H1 (cell line): ENCODE results near the gene RPS6KC1. TPM values are rescaled to one million over a fixed set of nuclear protein-coding genes. Genes with fewer than 3 reads are reported as not detected.

ENCODE experiments used
- CTCF ChIA-PET: fragments of 300-600 bp; sonication (Branson Sonifier 250); formaldehyde crosslinking; loops from one replicate; lab custom pipeline; 2021; ENCODE audit not compliant: partially characterized antibody; lab: Charles Lee
- POLR2A ChIA-PET: fragments of 300-600 bp; sonication (Branson Sonifier 250); formaldehyde crosslinking; loops from one replicate; lab custom pipeline; 2021; ENCODE audit warnings: inconsistent platforms; ENCODE audit not compliant: partially characterized antibody; lab: Charles Lee
- DNase-seq, 2 experiments: peaks; one replicate each; pipeline versions ENCODE4 v3.0.0 to v3.0.0-alpha.2; 2010 to 2022; ENCODE audit warnings: low spot score in 2 of 2, low read depth in 1 of 2, mixed read lengths in 1 of 2
- FAIRE-seq: peaks from 2 replicates; lab custom pipeline; 2011; peaks lifted over from hg19 to GRCh38; lab: Jason Lieb, UNC
- H2AFZ ChIP-seq: 2 replicates; pipeline ENCODE4 v1.8.1; 2012; ENCODE audit warnings: low read length, inconsistent platforms
- H2AK5ac ChIP-seq: 2 replicates; pipeline ENCODE4 v1.6.1; 2013; ENCODE audit warnings: low read depth, low read length
- H2BK120ac ChIP-seq: replicated peaks from 2 replicates; pipeline ENCODE3; 2013; ENCODE audit warnings: low read depth, low read length, inconsistent platforms
- H2BK12ac ChIP-seq: 2 replicates; pipeline ENCODE4 v1.6.1; 2013; ENCODE audit warnings: low read depth, low read length
- H2BK15ac ChIP-seq: 2 replicates; pipeline ENCODE4 v1.6.1; 2013; ENCODE audit warnings: low read length
- H2BK20ac ChIP-seq: 2 replicates; pipeline ENCODE4 v1.6.1; 2013; ENCODE audit warnings: low read length
- H2BK5ac ChIP-seq: 2 replicates; pipeline ENCODE4 v1.6.1; 2013; ENCODE audit warnings: low read depth, low read length
- H3K14ac ChIP-seq: 2 replicates; pipeline ENCODE4 v1.6.1; 2013; ENCODE audit warnings: inconsistent platforms; ENCODE audit not compliant: insufficient read length
- H3K18ac ChIP-seq: 2 replicates; pipeline ENCODE4 v1.6.1; 2013; ENCODE audit warnings: low read length; ENCODE audit errors: extremely low read depth
- H3K23ac ChIP-seq: 2 replicates; pipeline ENCODE4 v1.6.1; 2013; ENCODE audit warnings: inconsistent platforms; ENCODE audit not compliant: insufficient read length
- H3K23me2 ChIP-seq: 2 replicates; pipeline ENCODE4 v1.6.1; 2013; ENCODE audit warnings: low read depth, low read length
- H3K27ac ChIP-seq: 2 replicates; pipeline ENCODE4 v1.6.1; 2011; ENCODE audit warnings: low read depth, low read length, inconsistent platforms
- H3K27me3 ChIP-seq, 4 experiments: replicated peaks in 1 of 4; 1 replicate in 1 of 4; 2 replicates in 3 of 4; pipeline versions ENCODE4 v1.6.1 to v1.8.1; 2011 to 2013; ENCODE audit warnings: low read length in 3 of 4, mild to moderate bottlenecking in 3 of 4, inconsistent platforms in 2 of 4, mixed read lengths in 2 of 4, moderate library complexity in 1 of 4; ENCODE audit not compliant: control insufficient read depth in 3 of 4, insufficient read depth in 3 of 4; ENCODE audit errors: extremely low read depth in 1 of 4
- H3K36me3 ChIP-seq, 4 experiments: 2 replicates each; pipeline versions ENCODE4 v1.6.1 to v1.8.1; 2011 to 2013; ENCODE audit warnings: mild to moderate bottlenecking in 4 of 4, low read length in 3 of 4, moderate library complexity in 2 of 4, control low read depth in 1 of 4, inconsistent platforms in 1 of 4; ENCODE audit not compliant: insufficient read depth in 4 of 4, control insufficient read depth in 2 of 4
- H3K4ac ChIP-seq: replicated peaks from 2 replicates; pipeline ENCODE3; 2013; ENCODE audit warnings: low read length, low read depth, mixed read lengths, inconsistent platforms; ENCODE audit not compliant: insufficient read length
- H3K4me1 ChIP-seq, 4 experiments: replicated peaks in 1 of 4; 1 replicate in 1 of 4; 2 replicates in 3 of 4; pipeline versions ENCODE4 v1.6.1 to v1.8.1; 2011 to 2013; ENCODE audit warnings: low read length in 3 of 4, inconsistent platforms in 2 of 4, mixed read lengths in 1 of 4; ENCODE audit not compliant: insufficient read depth in 4 of 4, control insufficient read depth in 3 of 4
- H3K4me2 ChIP-seq, 2 experiments: 2 replicates each; pipeline versions ENCODE4 v1.6.1 to v1.8.1; 2011 to 2013; ENCODE audit warnings: low read depth in 2 of 2, low read length in 2 of 2, control low read depth in 1 of 2, inconsistent platforms in 1 of 2, mild to moderate bottlenecking in 1 of 2; ENCODE audit not compliant: insufficient read depth in 1 of 2
- H3K4me3 ChIP-seq, 4 experiments: fragments of 200-600, 300-600 bp in 1 of 4; sonication (generic), shearing (Covaris generic), sonication (Bioruptor Twin) in 1 of 4; 2 replicates each; pipeline versions ENCODE4 v1.5.1 to v1.8.1; 2011 to 2016; ENCODE audit warnings: low read length in 4 of 4, low read depth in 3 of 4, control low read depth in 2 of 4, inconsistent platforms in 2 of 4, mild to moderate bottlenecking in 2 of 4, mixed read lengths in 1 of 4, moderate library complexity in 1 of 4; ENCODE audit not compliant: insufficient read depth in 2 of 4; ENCODE audit errors: extremely low read depth in 1 of 4
- H3K56ac ChIP-seq: replicated peaks from 2 replicates; pipeline ENCODE3; 2013; ENCODE audit warnings: low read depth, mild to moderate bottlenecking, mixed read lengths, low read length, inconsistent platforms; ENCODE audit not compliant: insufficient read length
- H3K79me1 ChIP-seq: 2 replicates; pipeline ENCODE4 v1.6.1; 2013; ENCODE audit warnings: low read depth, low read length, control low read depth
- H3K79me2 ChIP-seq, 2 experiments: 2 replicates each; pipeline versions ENCODE4 v1.6.1 to v1.8.1; 2012 to 2013; ENCODE audit warnings: low read length in 2 of 2, mild to moderate bottlenecking in 2 of 2, inconsistent platforms in 1 of 2; ENCODE audit not compliant: insufficient read depth in 2 of 2, control insufficient read depth in 1 of 2
- H3K9ac ChIP-seq, 4 experiments: replicated peaks in 1 of 4; 1 replicate in 1 of 4; 2 replicates in 3 of 4; pipeline versions ENCODE4 v1.6.1 to v1.8.1; 2011 to 2013; ENCODE audit warnings: low read depth in 3 of 4, low read length in 3 of 4, control low read depth in 2 of 4, mild to moderate bottlenecking in 2 of 4, moderate library complexity in 2 of 4, inconsistent platforms in 1 of 4; ENCODE audit errors: extremely low read depth in 1 of 4
- H3K9me3 ChIP-seq, 2 experiments: 2 replicates each; pipeline versions ENCODE4 v1.6.1 to v1.8.1; 2012 to 2013; ENCODE audit warnings: mild to moderate bottlenecking in 2 of 2, moderate library complexity in 2 of 2, control low read depth in 1 of 2, inconsistent platforms in 1 of 2, low read depth in 1 of 2, low read length in 1 of 2, mixed read lengths in 1 of 2; ENCODE audit not compliant: insufficient read depth in 2 of 2
- H4K20me1 ChIP-seq, 2 experiments: replicated peaks in 1 of 2; 2 replicates each; pipeline versions ENCODE3 to v1.8.1; 2011 to 2013; ENCODE audit warnings: inconsistent platforms in 2 of 2, low read length in 2 of 2, mild to moderate bottlenecking in 1 of 2; ENCODE audit not compliant: insufficient read depth in 2 of 2, control insufficient read depth in 1 of 2
- H4K5ac ChIP-seq: 2 replicates; pipeline ENCODE4 v1.6.1; 2013; ENCODE audit warnings: low read length, low read depth, mixed read lengths, inconsistent platforms; ENCODE audit not compliant: insufficient read length
- H4K8ac ChIP-seq: 2 replicates; pipeline ENCODE4 v1.8.0; 2013; ENCODE audit warnings: mild to moderate bottlenecking, moderate library complexity, low read length, inconsistent platforms; ENCODE audit not compliant: insufficient read depth; ENCODE audit errors: extremely low read depth
- H4K91ac ChIP-seq: replicated peaks from 2 replicates; pipeline ENCODE3; 2013; ENCODE audit warnings: low read length, mixed read lengths, inconsistent platforms; ENCODE audit not compliant: insufficient read length
- CREB1 ChIP-seq: IDR thresholded peaks from 2 replicates; pipeline ENCODE4 v1.6.1; 2012; ENCODE audit warnings: inconsistent platforms
- CTBP2 ChIP-seq: IDR thresholded peaks from 2 replicates; pipeline ENCODE4 v1.7.0; 2011; ENCODE audit warnings: borderline replicate concordance, mild to moderate bottlenecking, moderate library complexity, mixed read lengths, low read length; ENCODE audit not compliant: insufficient read depth, insufficient read length
- EZH2 ChIP-seq: fragments of 200-600 bp; sonication (generic); IDR thresholded peaks from 2 replicates; pipeline ENCODE4 v1.7.1; 2012; ENCODE audit warnings: low read depth, mild to moderate bottlenecking, moderate library complexity, low read length, inconsistent platforms; ENCODE audit not compliant: severe bottlenecking
- GTF2F1 ChIP-seq: IDR thresholded peaks from 2 replicates; pipeline ENCODE4 v1.6.1; 2012; ENCODE audit warnings: low read depth, low read length, improper control_type of control experiment, borderline replicate concordance
- HDAC2 ChIP-seq, 2 experiments: fragments of 300-600 bp in 1 of 2; sonication (generic) in 1 of 2; IDR thresholded peaks; 2 replicates each; pipeline ENCODE4 v1.6.1; 2011 to 2012; ENCODE audit warnings: low read depth in 2 of 2, low read length in 2 of 2, mild to moderate bottlenecking in 2 of 2, moderate library complexity in 2 of 2, borderline replicate concordance in 1 of 2, inconsistent platforms in 1 of 2
- JUND ChIP-seq: IDR thresholded peaks from 2 replicates; pipeline ENCODE4 v1.6.1; 2011; ENCODE audit warnings: mild to moderate bottlenecking, improper control_type of control experiment, low read length
- POLR2A ChIP-seq, 2 experiments: IDR thresholded peaks; 1 replicate in 1 of 2; 2 replicates in 1 of 2; pipeline ENCODE4 v1.6.1; 2011; ENCODE audit warnings: low read depth in 2 of 2, low read length in 2 of 2, mild to moderate bottlenecking in 2 of 2; ENCODE audit errors: control extremely low read depth in 1 of 2
- RAD21 ChIP-seq, 2 experiments: IDR thresholded peaks in 1 of 2; conservative IDR thresholded peaks in 1 of 2; 2 replicates each; pipeline ENCODE4 v1.6.1; 2011; ENCODE audit warnings: low read depth in 2 of 2, low read length in 2 of 2, improper control_type of control experiment in 1 of 2, inconsistent platforms in 1 of 2, mild to moderate bottlenecking in 1 of 2, moderate library complexity in 1 of 2
- RFX5 ChIP-seq: IDR thresholded peaks from 2 replicates; pipeline ENCODE4 v1.6.1; 2011; ENCODE audit warnings: low read depth, low read length, improper control_type of control experiment, borderline replicate concordance
- RXRA ChIP-seq: IDR thresholded peaks from 2 replicates; pipeline ENCODE4 v1.6.1; 2011; ENCODE audit warnings: low read depth, mild to moderate bottlenecking, low read length, moderate library complexity; ENCODE audit not compliant: insufficient read depth
- SP1 ChIP-seq: IDR thresholded peaks from 2 replicates; pipeline ENCODE4 v1.6.1; 2011; ENCODE audit warnings: low read depth, low read length
- SP2 ChIP-seq: IDR thresholded peaks from 2 replicates; pipeline ENCODE4 v1.6.1; 2012; ENCODE audit warnings: mild to moderate bottlenecking, low read length, inconsistent platforms
- USF2 ChIP-seq: IDR thresholded peaks from 2 replicates; pipeline ENCODE4 v1.6.1; 2011; ENCODE audit warnings: low read length, improper control_type of control experiment
- YY1 ChIP-seq: IDR thresholded peaks from 2 replicates; pipeline ENCODE4 v1.6.1; 2011; ENCODE audit warnings: low read depth, mild to moderate bottlenecking, low read length
- WGBS, 2 experiments: shearing (Covaris generic) in 1 of 2; methylation state at CpG; one replicate each; pipeline versions ENCODE4 v1.1.6 to v1.1.7; 2013 to 2015; ENCODE audit warnings: low lambda C conversion rate in 2 of 2, mixed read lengths in 2 of 2, inconsistent platforms in 1 of 2, low coverage in 1 of 2, missing lambda C conversion rate in 1 of 2; ENCODE audit not compliant: insufficient replicate concordance in 2 of 2, insufficient coverage in 1 of 2, insufficient read length in 1 of 2; ENCODE audit errors: extremely low coverage in 1 of 2, missing lambda C conversion rate in 1 of 2; 5-methylcytosine and 5-hydroxymethylcytosine counted together
- polyA plus RNA-seq, 7 experiments: library from polyadenylated mRNA; depleted of rRNA in 3 of 7; stranded (reverse) in 5 of 7; unstranded in 2 of 7; fragments of >200 nt in 5 of 7; fragments of 200-250 nt in 2 of 7; gene quantifications; 1 replicate in 5 of 7; 2 replicates in 1 of 7; 4 replicates in 1 of 7; pipeline versions ENCODE4 v1.2.1 to v1.2.3, GENCODE V29; 2011 to 2013; ENCODE audit warnings: missing spikeins in 2 of 7, mixed read lengths in 2 of 7
- total RNA-seq: library from RNA; stranded (reverse); fragmentation: NEBNext Ultra II Directional; extraction: Animal tissue kit (Norgen Biotek cat#: 25700); gene quantifications from 2 replicates; pipeline ENCODE4 v1.2.1, GENCODE V29; 2021

Gene RPS6KC1
- total and polyA plus RNA-seq, 2 of the 8 experiments (the other 6 are each of a cell fraction or from before 2014, with no cell fraction given), result 4.9 to 17.6 TPM

- Histone ChIP-seq H3K23ac (no peak overlapping the region), H3K79me1 (no peaks in the 10 kb centered on the region), H2BK120ac (no peak overlapping the region), H2BK15ac (no peak overlapping the region), H2BK20ac (no peak overlapping the region), H3K4me3 (no peak overlapping the region), H2AK5ac (no peak overlapping the region), H4K91ac (no peak overlapping the region), H3K36me3 (no peaks in the 10 kb centered on the region), H3K79me2 (no peaks in the 10 kb centered on the region), H3K9me3 (no peaks in the 10 kb centered on the region), H2BK12ac (no peak overlapping the region), H3K27ac (no peak overlapping the region), H3K4me1 (peaks cover 0 to 3% (median 0%) of the 10 kb centered on the region in 4 experiments; a peak in 1 of 7 replicates), H3K9ac (no peak overlapping the region), H3K18ac (no peak overlapping the region), H4K5ac (no peak overlapping the region), H3K4me2 (no peak overlapping the region), H3K14ac (no peak overlapping the region), H3K4ac (no peak overlapping the region), H2AFZ (no peak overlapping the region), H3K56ac (no peak overlapping the region), H3K23me2 (no peaks in the 10 kb centered on the region), H2BK5ac (no peak overlapping the region), H3K27me3 (no peaks in the 10 kb centered on the region), H4K8ac (no peak overlapping the region), H4K20me1 (no peaks in the 10 kb centered on the region)
- POLR2A ChIA-PET, result no interaction called here
- no peak for DNase-seq
- 75% methylated on average over 1 of the region's 1 CpG; no CpG with 5 or more reads in 1 of the 2 experiments for WGBS, 2 experiments
- FAIRE-seq, result no peak
- CTCF ChIA-PET, result no interaction called here
- TF ChIP-seq RXRA (no peak), YY1 (no peak), EZH2 (no peak), CREB1 (no peak), JUND (no peak), RAD21 (IDR thresholded peaks at IDR 0.05 in 1 of 2, conservative IDR thresholded peaks at IDR 0.05 in 1 of 2; ENCODE audit: low read depth in 2 of 2, low read length in 2 of 2) (no peak), HDAC2 (IDR thresholded peaks at IDR 0.05; ENCODE audit: borderline replicate concordance in 1 of 2, low read depth in 2 of 2, low read length in 2 of 2) (no peak), POLR2A (IDR thresholded peaks at IDR 0.05; ENCODE audit: control extremely low read depth in 1 of 2, low read depth in 2 of 2, low read length in 2 of 2) (no peak), SP2 (no peak), USF2 (no peak), GTF2F1 (no peak), CTBP2 (no peak), SP1 (no peak), RFX5 (no peak)
These were observed 213.5 kb downstream of the RPS6KC1 start for GRCh38 chr1:213264531-213264930.
